Muscle layer of duodenum (tissue), 2 donors: ENCODE results near the gene IL18RAP.

Source experiments
- H3K27ac ChIP-seq: one replicate; pipeline ENCODE4 v1.7.0; 2013; ENCODE audit warnings: mild to moderate bottlenecking, low read length
- H3K27me3 ChIP-seq: one replicate; pipeline ENCODE4 v1.7.0; 2013; ENCODE audit warnings: low read depth, mild to moderate bottlenecking, control low read depth, low read length
- H3K36me3 ChIP-seq, 2 donors: one replicate each; pipeline ENCODE4 v1.7.0; 2013; ENCODE audit warnings: low read length in 2 of 2, control low read depth in 1 of 2, mild to moderate bottlenecking in 1 of 2; ENCODE audit not compliant: insufficient read depth in 2 of 2, control insufficient read depth in 1 of 2
- H3K4me1 ChIP-seq, 2 donors: one replicate each; pipeline ENCODE4 v1.7.0; 2013; ENCODE audit warnings: low read length in 2 of 2, mild to moderate bottlenecking in 2 of 2, control low read depth in 1 of 2, moderate library complexity in 1 of 2; ENCODE audit not compliant: insufficient read depth in 2 of 2, control insufficient read depth in 1 of 2
- H3K4me3 ChIP-seq, 2 donors: one replicate each; pipeline ENCODE4 v1.7.0; 2013; ENCODE audit warnings: low read length in 2 of 2, low read depth in 1 of 2, mild to moderate bottlenecking in 1 of 2
- H3K9me3 ChIP-seq, 2 donors: one replicate each; pipeline ENCODE4 v1.7.0; 2013; ENCODE audit warnings: low read length in 2 of 2, control low read depth in 1 of 2, mild to moderate bottlenecking in 1 of 2; ENCODE audit not compliant: control insufficient read depth in 1 of 2
- donor health status: healthy.

Gene IL18RAP

DNA sequence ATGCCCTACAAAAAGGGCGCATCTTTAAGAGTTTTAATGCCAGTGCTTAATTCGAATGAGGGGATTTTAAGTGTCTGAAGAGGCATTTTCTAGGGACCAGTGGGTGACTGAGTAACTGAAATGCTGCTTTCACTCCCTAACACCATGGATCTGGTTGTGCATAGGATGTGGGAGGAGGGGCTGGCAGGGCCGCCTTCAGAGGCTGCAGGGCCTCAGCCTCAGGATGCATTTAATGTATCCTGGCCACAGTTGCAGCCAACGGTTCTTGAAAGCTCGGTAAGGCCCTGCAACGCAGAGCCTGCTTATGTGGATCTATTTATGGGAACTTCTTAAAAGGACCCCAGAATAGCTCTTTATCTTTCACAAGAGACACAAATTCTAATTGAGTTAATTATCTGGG lies 25.8 kb upstream of the IL18RAP start:
- H3K4me3 ChIP-seq: no peak overlapping the region
- no peaks in the 10 kb centered on the region for H3K36me3 ChIP-seq
- H3K27me3 ChIP-seq: no peaks in the 10 kb centered on the region
- no peak overlapping the region for H3K27ac ChIP-seq
- H3K4me1 ChIP-seq: no peaks in the 10 kb centered on the region
- H3K9me3 ChIP-seq: no peaks in the 10 kb centered on the region

DNA sequence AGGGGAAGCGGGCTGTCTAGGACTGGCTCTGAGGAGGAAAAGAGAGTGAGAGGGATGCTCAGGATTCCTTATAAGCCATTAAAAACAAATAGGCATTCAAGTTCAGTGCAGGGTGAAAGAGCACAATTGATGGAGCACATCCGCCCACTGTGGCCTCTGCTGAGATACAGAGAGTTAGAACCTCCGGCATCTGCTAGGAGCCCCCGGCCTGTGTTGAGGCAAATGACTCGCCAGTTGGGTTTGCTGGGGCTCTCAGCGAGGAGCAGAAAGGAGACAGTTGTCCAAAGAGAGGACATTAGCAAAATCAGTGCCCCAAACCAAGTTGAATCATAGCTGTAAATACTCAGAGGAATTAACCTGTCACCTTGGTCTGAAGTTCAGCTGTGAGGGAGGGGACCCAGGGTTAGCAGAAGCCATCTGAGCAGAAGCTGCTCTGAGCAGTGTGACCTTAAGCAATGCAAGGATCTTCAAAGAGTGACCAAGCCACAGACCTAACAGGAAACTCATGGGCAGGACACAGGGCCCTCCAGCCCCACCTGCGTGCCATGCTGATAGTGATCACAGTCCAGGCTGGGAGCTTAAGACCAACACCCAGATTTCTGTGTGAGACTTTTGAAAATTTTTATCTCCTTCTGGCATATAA lies 23.3 kb upstream of the IL18RAP start:
- Histone ChIP-seq H3K4me1 (no peaks in the 10 kb centered on the region), H3K36me3 (no peaks in the 10 kb centered on the region), H3K9me3 (no peaks in the 10 kb centered on the region), H3K27me3 (no peaks in the 10 kb centered on the region), H3K4me3 (no peak overlapping the region), H3K27ac (no peak overlapping the region)

DNA sequence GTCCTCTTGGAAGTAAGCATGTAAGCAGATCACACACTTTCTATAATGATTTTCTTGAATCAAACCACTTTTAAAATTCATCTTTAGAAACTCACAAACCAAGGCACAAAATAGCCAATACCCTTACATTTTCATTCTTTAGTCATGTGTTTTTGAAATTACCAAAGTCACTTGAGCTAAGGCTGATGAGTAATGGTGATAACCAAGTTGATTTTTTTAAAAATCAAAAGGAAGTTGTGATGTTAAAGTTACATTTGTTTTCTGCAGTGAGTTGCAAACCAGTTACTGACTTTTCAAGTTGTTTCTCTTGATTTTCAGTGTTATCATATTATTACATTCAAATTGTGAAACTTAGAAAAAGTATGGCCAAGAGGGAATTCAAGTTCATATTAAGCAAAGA lies 21.5 kb upstream of the IL18RAP start:
- Histone ChIP-seq H3K27ac (no peak overlapping the region), H3K27me3 (no peaks in the 10 kb centered on the region), H3K4me3 (no peak overlapping the region)

DNA sequence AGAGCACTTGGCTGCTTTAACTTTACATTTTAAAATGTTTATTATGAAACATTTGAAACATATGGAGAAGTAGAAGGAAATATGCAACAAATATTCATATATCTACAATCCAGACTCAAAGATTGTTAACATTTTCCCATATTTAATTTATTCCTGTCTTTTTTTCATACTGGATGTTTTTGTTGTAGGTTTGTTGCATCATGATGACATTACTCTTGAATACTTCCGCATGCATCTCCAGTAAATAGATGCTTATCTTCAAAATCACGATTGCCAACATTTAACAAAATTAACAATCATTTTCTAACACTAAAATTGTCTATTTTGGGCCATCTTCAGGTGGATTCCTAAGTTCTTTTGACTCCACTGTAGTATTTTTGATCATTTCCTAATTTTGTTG lies 21.1 kb upstream of the IL18RAP start:
- Histone ChIP-seq H3K9me3 (no peaks in the 10 kb centered on the region), H3K36me3 (no peaks in the 10 kb centered on the region), H3K27me3 (no peaks in the 10 kb centered on the region), H3K4me3 (no peak overlapping the region), H3K27ac (no peak overlapping the region), H3K4me1 (no peaks in the 10 kb centered on the region)

More for the DNA sequence above, 21.5 kb upstream of the IL18RAP start:
- Histone ChIP-seq H3K36me3 (no peaks in the 10 kb centered on the region), H3K9me3 (no peaks in the 10 kb centered on the region), H3K4me1 (no peaks in the 10 kb centered on the region)

GRCh38 chr2:102410952-102411351 lies 12.0 kb upstream of the IL18RAP start:
- Histone ChIP-seq H3K36me3 (no peaks in the 10 kb centered on the region), H3K9me3 (no peaks in the 10 kb centered on the region), H3K4me1 (no peaks in the 10 kb centered on the region), H3K4me3 (no peak overlapping the region), H3K27me3 (no peaks in the 10 kb centered on the region), H3K27ac (no peak overlapping the region)

GRCh38 chr2:102412199-102412598 lies 10.8 kb upstream of the IL18RAP start:
- Histone ChIP-seq H3K4me1 (no peaks in the 10 kb centered on the region), H3K4me3 (no peak overlapping the region), H3K36me3 (no peaks in the 10 kb centered on the region), H3K9me3 (no peaks in the 10 kb centered on the region), H3K27me3 (no peaks in the 10 kb centered on the region), H3K27ac (no peak overlapping the region)

GRCh38 chr2:102417946-102418345 lies 5.0 kb upstream of the IL18RAP start:
- Histone ChIP-seq H3K27me3 (no peaks in the 10 kb centered on the region), H3K4me1 (no peaks in the 10 kb centered on the region), H3K36me3 (no peaks in the 10 kb centered on the region), H3K4me3 (no peak overlapping the region), H3K9me3 (no peaks in the 10 kb centered on the region), H3K27ac (no peak overlapping the region)

- H3K9me3 ChIP-seq: no peaks in the 10 kb centered on the region
- no peak overlapping the region for H3K27ac ChIP-seq
- H3K4me1 ChIP-seq: no peaks in the 10 kb centered on the region
- H3K36me3 ChIP-seq: no peaks in the 10 kb centered on the region
- no peaks in the 10 kb centered on the region for H3K27me3 ChIP-seq
- H3K4me3 ChIP-seq: no peak overlapping the region
Measured at GRCh38 chr2:102418421-102418961, 4.5 kb upstream of the IL18RAP start.

GRCh38 chr2:102420290-102420689 lies 2.7 kb upstream of the IL18RAP start:
- H3K4me3 ChIP-seq: no peak overlapping the region
- no peak overlapping the region for H3K27ac ChIP-seq
- no peaks in the 10 kb centered on the region for H3K4me1 ChIP-seq
- H3K36me3 ChIP-seq: no peaks in the 10 kb centered on the region
- no peaks in the 10 kb centered on the region for H3K9me3 ChIP-seq
- no peaks in the 10 kb centered on the region for H3K27me3 ChIP-seq

DNA sequence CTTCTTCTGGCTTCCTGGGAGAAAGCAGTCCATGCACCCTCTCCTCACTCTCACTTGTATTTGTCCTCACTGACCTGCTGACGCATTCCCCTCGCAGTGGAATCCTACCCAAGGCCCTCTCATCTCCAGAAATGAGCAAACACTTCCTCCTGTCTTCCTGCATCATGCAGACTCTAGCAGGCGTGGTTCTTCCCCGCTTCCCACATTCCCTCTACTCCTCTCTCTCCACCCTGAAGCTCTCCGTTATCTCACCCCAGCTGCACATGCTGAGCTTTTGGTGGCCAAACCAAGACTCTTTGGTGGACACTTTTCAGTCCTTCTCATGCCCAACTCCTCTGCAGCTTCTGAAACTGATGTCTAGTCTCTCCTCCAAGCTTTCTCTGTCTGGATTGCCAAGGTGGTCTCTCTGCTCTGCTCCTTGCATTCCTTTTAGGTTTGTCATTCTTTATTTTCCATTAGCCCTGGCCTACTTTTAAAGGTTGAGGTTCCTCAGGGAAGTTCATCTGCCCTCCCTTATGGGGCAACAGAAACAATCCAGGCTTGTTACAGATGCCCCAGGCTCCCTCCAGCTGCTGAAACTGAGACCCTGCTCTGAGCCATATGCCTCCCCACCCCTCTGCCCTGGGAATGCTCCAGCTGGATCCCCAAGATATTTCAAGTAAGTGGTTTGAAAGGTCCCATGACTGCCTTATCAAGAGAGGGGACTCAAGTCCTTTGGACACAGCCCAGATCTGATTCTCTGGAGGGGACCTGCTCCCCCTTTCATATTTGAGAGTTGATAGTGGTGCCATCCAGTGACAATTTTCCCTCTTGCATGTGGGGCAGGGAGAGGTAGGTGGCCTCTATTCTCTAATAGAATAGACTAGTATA lies 835 bp upstream of the IL18RAP start:
- Histone ChIP-seq H3K4me3 (no peak overlapping the region), H3K27ac (no peak overlapping the region)

GRCh38 chr2:102423368-102423767 lies 408 bp downstream of the IL18RAP start:
- H3K27ac ChIP-seq: no peak overlapping the region
- H3K27me3 ChIP-seq: no peaks in the 10 kb centered on the region
- no peak overlapping the region for H3K4me3 ChIP-seq

More for the DNA sequence above, 835 bp upstream of the IL18RAP start:
- H3K36me3 ChIP-seq: no peaks in the 10 kb centered on the region
- H3K9me3 ChIP-seq: no peaks in the 10 kb centered on the region
- no peaks in the 10 kb centered on the region for H3K4me1 ChIP-seq
- H3K27me3 ChIP-seq: no peaks in the 10 kb centered on the region

More at GRCh38 chr2:102423368-102423767, 408 bp downstream of the IL18RAP start:
- Histone ChIP-seq H3K4me1 (no peaks in the 10 kb centered on the region), H3K9me3 (no peaks in the 10 kb centered on the region), H3K36me3 (no peaks in the 10 kb centered on the region)
